ENCODE results near the gene SAT1.

Gene SAT1

GRCh38 chrX:23776363-23776762 lies 6.6 kb upstream of the SAT1 start:
- no peak for DNase-seq (ENCODE audit: low spot score)

DNA sequence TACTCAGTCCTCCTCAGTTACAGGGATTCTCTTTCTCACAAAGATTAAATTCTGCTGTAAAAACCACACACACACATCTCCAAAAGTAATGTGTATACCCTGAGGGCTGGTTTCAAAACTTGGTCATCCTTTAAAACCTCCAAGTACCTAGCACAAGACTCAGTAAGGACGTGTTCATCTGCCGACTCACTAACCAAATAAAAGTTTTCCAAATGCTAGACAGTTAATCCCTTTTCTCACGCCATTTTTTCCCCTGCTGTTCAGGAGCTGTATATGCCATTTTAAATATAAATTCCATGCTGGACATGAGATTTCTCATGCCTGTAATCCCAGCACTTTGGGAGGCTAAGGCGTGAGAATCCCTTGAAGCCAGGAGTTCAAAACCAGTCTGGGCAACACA lies 3.9 kb upstream of the SAT1 start:
- no peak for DNase-seq (ENCODE audit: low spot score)

DNA sequence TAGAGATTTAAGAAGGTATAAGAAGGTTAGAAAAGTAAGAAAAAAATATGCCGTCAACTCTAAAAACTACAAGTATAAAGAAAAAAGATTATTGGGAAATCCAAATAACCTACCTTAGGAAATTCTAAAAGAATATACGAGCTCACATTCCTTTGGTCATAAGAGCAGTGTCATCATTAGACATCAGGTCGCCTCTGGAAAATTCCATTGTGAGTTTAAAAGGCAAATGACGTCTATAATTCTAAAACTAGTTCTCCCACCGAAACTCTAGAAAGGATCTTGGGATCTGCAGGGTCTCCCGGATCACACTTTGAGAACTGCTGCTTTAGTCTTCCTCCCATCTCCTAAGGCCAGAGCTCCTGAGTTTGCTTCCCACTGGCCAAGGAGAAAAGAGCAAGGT lies 518 bp upstream of the SAT1 start:
- no peak for DNase-seq (ENCODE audit: low spot score)

- DNase-seq (ENCODE audit: low spot score): no peak
Observed at GRCh38 chrX:23783589-23784469, 856 bp downstream of the SAT1 start.

GRCh38 chrX:23784470-23785331 lies 1.7 kb downstream of the SAT1 start:
- no peak for DNase-seq (ENCODE audit: low spot score)

- no peak for DNase-seq (ENCODE audit: low spot score)
Observed at GRCh38 chrX:23785580-23785979, 2.6 kb downstream of the SAT1 start.

DNA sequence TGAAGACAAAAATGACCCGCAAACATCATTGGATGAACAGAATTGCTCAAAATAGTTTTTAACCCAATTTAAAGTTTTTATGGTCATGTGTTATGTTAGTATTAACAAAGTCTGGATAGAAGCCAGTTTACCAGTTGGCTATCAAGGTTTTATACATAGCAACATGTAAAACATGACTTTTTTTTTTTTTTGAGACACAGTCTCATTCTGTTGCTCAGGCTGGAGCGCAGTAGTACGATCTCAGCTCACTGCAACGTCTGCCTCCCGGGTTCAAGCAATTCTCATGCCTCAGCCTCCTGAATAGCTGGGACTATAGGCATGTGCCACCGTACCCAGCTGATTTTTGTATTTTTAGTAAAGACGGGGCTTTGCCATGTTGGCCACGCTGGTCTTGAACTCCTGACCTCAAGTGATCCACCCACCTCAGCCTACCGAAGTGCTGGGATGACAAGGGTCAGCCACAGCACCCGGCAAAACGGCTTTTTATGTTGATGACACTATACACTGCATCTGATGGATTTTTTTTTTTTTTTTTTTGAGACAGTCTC lies 3.4 kb downstream of the SAT1 start:
- no peak for DNase-seq (ENCODE audit: low spot score)

DNA sequence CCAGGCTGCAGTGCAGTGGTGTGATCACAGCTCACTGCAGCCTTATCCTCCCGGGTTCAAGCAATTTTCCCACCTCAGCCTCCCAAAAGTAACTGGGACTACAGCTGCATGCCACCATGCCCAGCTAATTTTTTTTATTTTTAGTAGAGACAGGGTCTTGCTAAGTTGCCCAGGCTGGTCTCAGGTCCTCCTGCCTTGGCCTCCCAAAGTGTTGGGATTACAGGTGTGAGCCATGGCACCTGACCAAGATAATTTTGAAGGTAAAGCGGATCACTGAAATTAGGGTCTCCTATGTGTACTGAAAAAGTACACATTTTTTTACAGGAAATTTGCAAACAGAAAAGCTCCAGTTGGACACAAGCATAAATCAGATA lies 4.8 kb downstream of the SAT1 start:
- no peak for DNase-seq (ENCODE audit: low spot score)

GRCh38 chrX:23788521-23788920 lies 5.5 kb downstream of the SAT1 start:
- no peak for DNase-seq (ENCODE audit: low spot score)

- no peak for DNase-seq (ENCODE audit: low spot score)
Observed at GRCh38 chrX:23788946-23789345, 6.0 kb downstream of the SAT1 start.

GRCh38 chrX:23789386-23790154 lies 6.6 kb downstream of the SAT1 start:
- DNase-seq (ENCODE audit: low spot score): no peak

- DNase-seq (ENCODE audit: low spot score): no peak
Observed at GRCh38 chrX:23790155-23790497, 7.2 kb downstream of the SAT1 start.

GRCh38 chrX:23792861-23793553 lies 10.0 kb downstream of the SAT1 start:
- no peak for DNase-seq (ENCODE audit: low spot score)

- DNase-seq (ENCODE audit: low spot score): no peak
Observed at GRCh38 chrX:23795221-23795620, 12.2 kb downstream of the SAT1 start.

- DNase-seq (ENCODE audit: low spot score): no peak
Observed at GRCh38 chrX:23797371-23798128, 14.6 kb downstream of the SAT1 start.

DNA sequence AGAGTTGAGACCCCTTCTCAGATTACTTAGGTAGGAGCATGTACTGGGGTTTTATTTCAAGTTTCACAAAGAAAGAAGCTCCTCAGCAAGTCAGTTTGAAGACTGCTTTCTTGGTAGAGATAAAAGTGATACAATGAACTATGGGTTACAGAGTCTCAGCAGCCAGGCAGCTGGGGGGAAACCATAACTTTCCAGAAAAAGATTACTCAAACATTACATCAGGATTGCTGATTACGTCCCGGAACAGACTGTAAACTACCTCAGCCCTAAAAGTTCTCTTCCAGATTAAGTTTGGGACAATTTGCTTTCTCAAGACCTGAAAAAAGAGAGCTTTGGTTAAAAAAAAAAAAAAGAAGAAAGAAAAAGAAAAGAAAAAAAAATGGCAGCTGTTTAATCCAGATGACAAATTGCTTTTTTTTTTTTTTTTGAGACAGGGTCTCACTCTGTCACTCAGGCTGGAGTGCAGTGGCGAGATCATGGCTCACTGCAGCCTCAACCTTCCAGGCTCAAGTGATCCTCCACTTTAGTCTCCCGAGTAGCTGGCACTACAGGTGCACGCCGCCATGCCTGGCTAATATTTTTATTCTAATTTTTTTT lies 16.6 kb downstream of the SAT1 start:
- DNase-seq (ENCODE audit: low spot score): no peak

GRCh38 chrX:23802431-23802830 lies 19.5 kb downstream of the SAT1 start:
- DNase-seq (ENCODE audit: low spot score): no peak

- DNase-seq (ENCODE audit: low spot score): no peak
Observed at GRCh38 chrX:23803931-23804381, 21.0 kb downstream of the SAT1 start.

GRCh38 chrX:23804578-23804977 lies 21.6 kb downstream of the SAT1 start:
- DNase-seq (ENCODE audit: low spot score): no peak

DNA sequence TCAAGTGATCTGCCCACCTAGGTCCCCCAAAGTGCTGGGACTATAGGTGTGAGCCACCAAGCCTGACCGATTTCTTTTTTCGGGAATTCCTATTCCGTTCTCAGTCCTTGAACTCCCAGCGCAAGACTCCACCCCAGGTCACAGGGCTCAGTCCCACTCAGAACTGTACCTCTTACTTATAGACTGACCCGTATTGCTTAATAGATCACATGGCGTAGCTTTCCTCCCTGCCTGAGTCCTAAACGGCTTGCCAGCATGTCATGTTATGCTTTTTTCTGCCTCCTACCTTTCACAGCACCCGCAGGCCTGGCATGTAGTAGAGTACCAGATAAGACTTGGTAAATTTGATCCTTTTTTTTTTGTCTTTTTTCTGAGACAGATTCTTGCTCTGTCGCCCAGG lies 22.4 kb downstream of the SAT1 start:
- DNase-seq (ENCODE audit: low spot score): no peak
